ENCODE data around the gene LCT.

Gene LCT

DNA sequence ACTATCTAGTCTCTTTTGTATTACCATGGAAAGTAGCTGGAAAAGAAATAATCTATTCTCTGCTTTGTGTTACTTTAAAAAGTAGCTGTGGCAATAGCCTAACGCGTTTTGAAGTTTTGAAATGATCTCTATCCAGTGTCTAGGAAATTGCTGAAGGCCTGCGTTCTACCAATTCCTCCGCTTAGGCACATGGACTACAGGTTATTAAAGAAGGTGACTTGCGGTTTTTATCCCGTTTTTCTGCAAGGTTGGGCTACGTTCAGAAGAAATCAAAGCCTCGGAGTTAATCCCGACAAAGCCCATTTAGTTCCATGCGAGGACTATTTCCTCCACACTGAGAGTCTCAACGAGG is 96.0 kb downstream of the LCT start:
- DNase-seq = no peak

DNA sequence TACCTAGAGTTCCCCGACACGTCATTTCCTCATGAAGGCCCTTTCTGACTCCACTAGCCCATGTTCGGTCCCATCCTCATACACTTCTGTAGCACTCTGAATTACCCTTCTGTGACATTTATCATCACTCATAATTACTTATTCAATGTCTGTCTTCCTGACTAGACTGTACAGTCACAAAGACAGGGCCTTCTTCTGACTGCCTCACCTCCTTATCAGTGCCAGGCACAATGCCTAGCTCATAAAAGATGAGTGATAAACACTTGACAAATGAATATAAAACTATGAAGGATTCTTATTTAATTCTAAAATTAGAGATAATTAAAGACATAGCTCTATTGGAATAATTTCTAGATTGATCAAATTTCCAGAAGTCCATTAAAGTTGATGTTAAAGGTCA is 96.8 kb downstream of the LCT start:
- DNase-seq = no peak
